Mucosa of stomach (tissue), 1 donor: ENCODE measurements around the gene FIGN.

Experiments used
- H3K27me3 ChIP-seq: one replicate; pipeline ENCODE4 v1.7.0; 2013; ENCODE audit warnings: mild to moderate bottlenecking, low read length; ENCODE audit not compliant: control insufficient read depth, insufficient read depth
- H3K36me3 ChIP-seq: one replicate; pipeline ENCODE4 v1.7.0; 2013; ENCODE audit warnings: low read length; ENCODE audit not compliant: control insufficient read depth, insufficient read depth
- H3K4me1 ChIP-seq: one replicate; pipeline ENCODE4 v1.7.0; 2013; ENCODE audit warnings: mild to moderate bottlenecking, low read length; ENCODE audit not compliant: control insufficient read depth, insufficient read depth
- H3K4me3 ChIP-seq: one replicate; pipeline ENCODE4 v1.7.0; 2013; ENCODE audit warnings: low read length
- H3K9ac ChIP-seq: one replicate; pipeline ENCODE4 v1.7.0; 2013; ENCODE audit warnings: mild to moderate bottlenecking, low read length, moderate library complexity
- H3K9me3 ChIP-seq: one replicate; pipeline ENCODE4 v1.7.0; 2013; ENCODE audit warnings: mild to moderate bottlenecking, low read length, moderate library complexity; ENCODE audit not compliant: control insufficient read depth
- donor health status: Pancreatic carcinoma.

The FIGN gene

GRCh38 chr2:163621445-163622004 is 114.3 kb downstream of the FIGN start:
- Histone ChIP-seq H3K27me3 (peaks cover 3% of the 10 kb centered on the region), H3K4me3 (no peak overlapping the region), H3K9ac (no peak overlapping the region), H3K9me3 (no peaks in the 10 kb centered on the region), H3K4me1 (peaks cover 2% of the 10 kb centered on the region), H3K36me3 (no peaks in the 10 kb centered on the region)

GRCh38 chr2:163617517-163617916 is 118.3 kb downstream of the FIGN start:
- H3K4me1 ChIP-seq: no peaks in the 10 kb centered on the region
- peaks cover 3% of the 10 kb centered on the region for H3K27me3 ChIP-seq
- H3K9ac ChIP-seq: no peak overlapping the region
- H3K36me3 ChIP-seq: no peaks in the 10 kb centered on the region
- no peak overlapping the region for H3K4me3 ChIP-seq
- H3K9me3 ChIP-seq: no peaks in the 10 kb centered on the region

DNA sequence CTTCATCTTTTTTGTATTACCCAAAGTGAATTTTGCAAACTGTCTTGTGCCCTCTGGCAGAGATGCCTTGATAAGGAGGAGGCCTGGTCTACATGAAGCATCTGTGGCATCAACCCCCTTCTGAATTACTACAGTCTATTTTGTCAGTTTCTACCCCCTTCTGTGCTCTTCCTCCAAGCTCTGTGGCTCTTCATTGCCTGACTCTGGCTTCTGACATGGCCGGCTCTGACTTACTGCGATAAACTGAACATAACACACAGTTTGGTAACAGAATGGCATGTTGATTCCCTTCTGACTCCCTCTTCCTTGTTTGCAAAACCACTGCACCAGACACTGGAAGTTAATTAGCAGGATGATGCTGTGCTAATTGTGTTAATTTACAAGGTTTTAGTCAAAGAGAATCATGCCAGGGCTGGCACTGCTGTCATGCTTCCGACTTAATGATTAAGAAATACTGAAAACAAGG is 122.5 kb downstream of the FIGN start:
- Histone ChIP-seq H3K4me1 (no peaks in the 10 kb centered on the region), H3K36me3 (no peaks in the 10 kb centered on the region), H3K27me3 (no peaks in the 10 kb centered on the region), H3K9me3 (no peaks in the 10 kb centered on the region), H3K9ac (no peak overlapping the region), H3K4me3 (no peak overlapping the region)

GRCh38 chr2:163612332-163612731 is 123.5 kb downstream of the FIGN start:
- no peaks in the 10 kb centered on the region for H3K4me1 ChIP-seq
- no peak overlapping the region for H3K9ac ChIP-seq

GRCh38 chr2:163611557-163611906 is 124.3 kb downstream of the FIGN start:
- Histone ChIP-seq H3K9ac (no peak overlapping the region), H3K4me1 (no peaks in the 10 kb centered on the region), H3K4me3 (no peak overlapping the region), H3K27me3 (no peaks in the 10 kb centered on the region), H3K36me3 (no peaks in the 10 kb centered on the region), H3K9me3 (no peaks in the 10 kb centered on the region)

More at GRCh38 chr2:163612332-163612731, 123.5 kb downstream of the FIGN start:
- Histone ChIP-seq H3K36me3 (no peaks in the 10 kb centered on the region), H3K9me3 (no peaks in the 10 kb centered on the region), H3K27me3 (no peaks in the 10 kb centered on the region), H3K4me3 (no peak overlapping the region)

DNA sequence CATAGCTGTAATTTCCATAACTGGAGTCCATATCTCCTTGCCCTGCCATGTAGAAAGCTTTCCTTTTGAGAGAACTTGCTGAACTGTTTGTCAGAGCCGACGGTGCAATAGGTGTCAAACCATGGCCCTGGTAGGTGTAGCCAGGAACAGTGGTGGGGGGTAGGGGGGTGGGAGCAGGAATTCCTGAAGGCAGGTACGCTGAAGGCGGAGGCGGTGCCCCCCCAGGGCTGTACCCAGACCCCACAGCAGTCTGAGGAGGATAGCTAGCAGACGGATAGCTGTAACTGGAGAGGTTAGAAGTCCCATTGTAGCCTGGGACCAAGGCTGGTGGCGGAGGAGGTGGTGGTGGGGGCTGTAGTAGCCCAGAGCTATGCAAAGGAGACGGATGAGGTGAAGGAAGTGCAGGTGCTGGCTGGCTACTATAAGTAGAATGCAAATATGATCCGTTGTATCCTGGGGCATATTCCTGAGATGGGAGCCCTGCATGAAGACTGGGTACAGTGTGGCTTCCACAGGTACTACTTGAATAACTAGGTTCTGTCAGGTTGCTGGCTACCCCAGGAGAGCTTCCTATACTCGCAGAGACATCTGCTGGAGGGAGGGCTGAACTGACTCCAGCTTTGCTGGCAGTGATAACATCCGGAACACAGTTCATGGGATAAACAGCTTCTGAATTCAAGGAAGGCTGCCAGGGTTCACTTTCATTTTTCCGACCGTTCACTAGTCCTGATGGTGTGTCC is 124.8 kb downstream of the FIGN start:
- Histone ChIP-seq H3K36me3 (no peaks in the 10 kb centered on the region), H3K4me3 (no peak overlapping the region)

DNA sequence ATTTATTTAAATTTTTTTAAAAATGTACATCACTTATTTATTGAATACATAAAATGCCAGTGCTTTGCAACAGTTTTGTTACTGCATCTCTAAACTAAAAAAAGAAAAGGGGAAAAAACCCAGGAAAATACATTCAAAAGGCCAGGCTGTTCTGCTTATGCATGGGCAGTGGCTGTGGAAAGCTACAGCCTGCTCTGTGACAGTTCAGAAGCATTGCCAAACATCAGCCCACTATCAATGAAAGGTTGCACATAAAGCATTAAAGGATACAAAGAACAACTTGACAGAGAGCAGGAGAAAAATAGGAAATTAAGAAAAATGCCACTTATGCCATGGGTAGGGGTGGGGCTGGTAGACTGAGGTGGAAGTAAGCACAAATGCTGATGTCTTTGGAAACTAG is 128.2 kb downstream of the FIGN start:
- H3K27me3 ChIP-seq: peaks cover 10% of the 10 kb centered on the region
- H3K36me3 ChIP-seq: no peaks in the 10 kb centered on the region
- no peaks in the 10 kb centered on the region for H3K9me3 ChIP-seq
- no peak overlapping the region for H3K4me3 ChIP-seq
- H3K9ac ChIP-seq: no peak overlapping the region
- H3K4me1 ChIP-seq: no peaks in the 10 kb centered on the region

More for the DNA sequence above, 124.8 kb downstream of the FIGN start:
- Histone ChIP-seq H3K4me1 (no peaks in the 10 kb centered on the region), H3K9me3 (no peaks in the 10 kb centered on the region), H3K27me3 (no peaks in the 10 kb centered on the region), H3K9ac (no peak overlapping the region)

DNA sequence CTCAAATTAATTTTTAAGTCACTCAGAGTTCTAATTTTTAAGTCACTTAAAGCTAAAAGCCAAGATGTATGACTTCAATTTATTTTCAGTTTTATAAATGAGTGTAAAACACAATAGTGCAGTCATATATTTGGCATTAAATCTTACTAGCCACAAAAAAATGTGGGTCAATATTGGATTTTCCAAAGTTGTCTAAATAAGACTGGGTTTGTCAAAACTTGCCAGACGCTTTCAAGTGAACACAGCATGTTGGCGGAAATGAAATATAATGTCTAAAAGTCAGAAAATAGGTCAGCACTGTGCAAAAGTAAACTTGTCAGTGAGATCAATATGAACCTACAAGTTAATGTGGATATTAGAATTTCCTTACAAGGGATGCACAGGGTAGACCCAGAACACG is 128.9 kb downstream of the FIGN start:
- peaks cover 12% of the 10 kb centered on the region for H3K27me3 ChIP-seq
- no peak overlapping the region for H3K4me3 ChIP-seq
- no peaks in the 10 kb centered on the region for H3K9me3 ChIP-seq
- H3K36me3 ChIP-seq: no peaks in the 10 kb centered on the region
- no peaks in the 10 kb centered on the region for H3K4me1 ChIP-seq
- no peak overlapping the region for H3K9ac ChIP-seq

GRCh38 chr2:163605779-163606178 is 130.0 kb downstream of the FIGN start:
- H3K36me3 ChIP-seq: no peaks in the 10 kb centered on the region
- no peak overlapping the region for H3K9ac ChIP-seq
- H3K4me1 ChIP-seq: no peaks in the 10 kb centered on the region
- no peak overlapping the region for H3K4me3 ChIP-seq
- no peaks in the 10 kb centered on the region for H3K9me3 ChIP-seq
- H3K27me3 ChIP-seq: peaks cover 12% of the 10 kb centered on the region

DNA sequence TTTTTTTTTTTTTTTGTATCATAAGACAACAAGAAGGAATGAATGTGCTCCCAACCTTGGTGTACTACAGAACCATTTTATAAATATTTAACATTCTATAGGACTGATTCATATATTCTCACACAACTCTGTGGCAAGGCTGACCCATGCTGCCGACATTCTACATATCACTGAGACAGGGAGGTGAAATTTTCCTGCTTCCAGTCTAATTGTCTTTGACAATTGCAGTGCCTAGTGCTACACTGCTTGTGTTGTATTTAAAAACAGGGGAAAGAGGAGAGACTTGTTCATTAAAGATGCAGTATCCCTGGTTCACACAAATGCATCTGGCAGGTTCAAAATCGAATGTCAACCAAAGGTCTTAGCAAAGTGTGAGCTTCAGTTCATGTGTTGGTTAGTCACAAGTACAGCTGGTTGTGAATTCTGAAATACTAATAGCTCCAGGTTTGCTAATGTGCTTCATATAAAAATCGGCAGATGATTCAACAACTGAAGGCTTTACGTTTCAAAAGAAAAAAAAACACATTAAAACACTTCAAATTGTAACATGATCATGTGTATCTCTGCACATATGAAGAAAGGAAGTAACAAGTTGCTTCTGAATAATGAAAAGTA is 130.8 kb downstream of the FIGN start:
- no peak overlapping the region for H3K4me3 ChIP-seq
- peaks cover 12% of the 10 kb centered on the region for H3K27me3 ChIP-seq
- H3K9ac ChIP-seq: no peak overlapping the region
- H3K36me3 ChIP-seq: no peaks in the 10 kb centered on the region
- H3K4me1 ChIP-seq: no peaks in the 10 kb centered on the region
- no peaks in the 10 kb centered on the region for H3K9me3 ChIP-seq

DNA sequence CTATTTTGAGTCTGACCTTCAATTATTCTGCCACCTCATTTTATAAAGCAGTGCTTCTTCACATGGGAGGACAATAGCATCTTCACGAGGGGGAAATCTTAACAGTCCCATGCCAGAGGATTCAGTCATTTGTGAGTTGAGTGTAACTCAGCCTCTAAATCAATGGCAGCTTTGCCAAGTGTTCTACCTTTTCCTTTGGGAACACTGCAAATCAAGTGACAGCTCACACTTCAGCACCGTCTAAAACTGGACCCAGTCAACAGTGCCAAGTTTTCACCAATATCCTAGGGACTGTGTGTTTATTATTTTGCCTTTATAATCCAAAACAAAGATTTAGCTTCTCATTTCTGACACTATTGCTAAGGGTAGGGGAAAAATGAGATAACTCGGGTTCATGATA is 133.6 kb downstream of the FIGN start:
- no peaks in the 10 kb centered on the region for H3K4me1 ChIP-seq
- H3K27me3 ChIP-seq: peaks cover 12% of the 10 kb centered on the region
- no peaks in the 10 kb centered on the region for H3K36me3 ChIP-seq
- no peak overlapping the region for H3K4me3 ChIP-seq
- H3K9me3 ChIP-seq: no peaks in the 10 kb centered on the region
- H3K9ac ChIP-seq: no peak overlapping the region

GRCh38 chr2:163601377-163601776 is 134.4 kb downstream of the FIGN start:
- Histone ChIP-seq H3K9me3 (no peaks in the 10 kb centered on the region), H3K4me1 (no peaks in the 10 kb centered on the region), H3K36me3 (no peaks in the 10 kb centered on the region), H3K9ac (no peak overlapping the region), H3K4me3 (no peak overlapping the region), H3K27me3 (peaks cover 12% of the 10 kb centered on the region)
